ENCODE results near the gene HLTF. TPM values are rescaled to one million over a fixed set of nuclear protein-coding genes. Genes with fewer than 3 reads are reported as not detected.

The HLTF gene
- total RNA-seq, 6 experiments from 2014 or later, result 31.0 to 36.6 (median 34.5) TPM

GRCh38 chr3:149000206-149000745 is 86.1 kb downstream of the HLTF start:
- Mint-ChIP-seq H3K27me3 (ENCODE audit: insufficient read depth) (no peaks in the 10 kb centered on the region), H3K36me3 (ENCODE audit: low read depth) (peaks cover 50% of the 10 kb centered on the region), H3K4me3 (no peak overlapping the region), H3K4me1 (ENCODE audit: low read depth) (peaks cover 41% of the 10 kb centered on the region), H3K9me3 (no peaks in the 10 kb centered on the region), H3K27ac (no peak overlapping the region; the same call in 1 of the 2 replicates)
- no peak for TF ChIP-seq CTCF (IDR thresholded peaks at IDR 0.05)
- DNase-seq, result no peak

- no peak for DNase-seq
- Mint-ChIP-seq H3K36me3 (ENCODE audit: low read depth) (peaks cover 55% of the 10 kb centered on the region), H3K27ac (0 out of 2 replicates have a peak overlapping the region, but pooled peaks have one; percentile 43), H3K9me3 (no peaks in the 10 kb centered on the region), H3K4me3 (no peak overlapping the region), H3K27me3 (ENCODE audit: insufficient read depth) (no peaks in the 10 kb centered on the region), H3K4me1 (ENCODE audit: low read depth) (peaks cover 37% of the 10 kb centered on the region)
- no peak for TF ChIP-seq CTCF (IDR thresholded peaks at IDR 0.05)
Observed at GRCh38 chr3:148999806-149000205, 86.5 kb downstream of the HLTF start.

GRCh38 chr3:148998715-148999423 is 87.5 kb downstream of the HLTF start:
- Mint-ChIP-seq H3K36me3 (ENCODE audit: low read depth) (peaks cover 56% of the 10 kb centered on the region), H3K9me3 (no peaks in the 10 kb centered on the region), H3K27ac (no peak overlapping the region; the same call in 1 of the 2 replicates), H3K4me1 (ENCODE audit: low read depth) (peaks cover 29% of the 10 kb centered on the region), H3K4me3 (no peak overlapping the region), H3K27me3 (ENCODE audit: insufficient read depth) (no peaks in the 10 kb centered on the region)
- DNase-seq, result no peak
- TF ChIP-seq CTCF (IDR thresholded peaks at IDR 0.05), result no peak

GRCh38 chr3:148998297-148998696 is 88.0 kb downstream of the HLTF start:
- Mint-ChIP-seq H3K4me3 (no peak overlapping the region), H3K27me3 (ENCODE audit: insufficient read depth) (no peaks in the 10 kb centered on the region), H3K4me1 (ENCODE audit: low read depth) (peaks cover 30% of the 10 kb centered on the region), H3K27ac (no peak overlapping the region), H3K9me3 (no peaks in the 10 kb centered on the region), H3K36me3 (ENCODE audit: low read depth) (peaks cover 59% of the 10 kb centered on the region)
- DNase-seq, result no peak
- no peak for TF ChIP-seq CTCF (IDR thresholded peaks at IDR 0.05)

GRCh38 chr3:148997623-148998022 is 88.7 kb downstream of the HLTF start:
- H3K4me1 Mint-ChIP-seq (ENCODE audit: low read depth), result peaks cover 36% of the 10 kb centered on the region
- no peak for TF ChIP-seq CTCF (IDR thresholded peaks at IDR 0.05)
- H3K9me3 Mint-ChIP-seq, result no peaks in the 10 kb centered on the region
- H3K27me3 Mint-ChIP-seq (ENCODE audit: insufficient read depth), result no peaks in the 10 kb centered on the region
- H3K4me3 Mint-ChIP-seq, result no peak overlapping the region
- no peak for DNase-seq
- no peak overlapping the region for H3K27ac Mint-ChIP-seq
- peaks cover 62% of the 10 kb centered on the region for H3K36me3 Mint-ChIP-seq (ENCODE audit: low read depth)

Measured in HFFc6 (cell line).